K562 (cell line): ENCODE measurements around the gene RABEPK. TPM values are rescaled to one million over a fixed set of nuclear protein-coding genes. Genes with fewer than 3 reads are reported as not detected.
A peak's percentile ranks its signal among the peaks of the same experiment; 100 is the strongest.

Experiments used
- ATAC-seq: fragments of 200-7000 bp; cut with Tn5 transposase; 3 replicates; pipeline ENCODE4 v1.9.1; 2020; ENCODE audit warnings: moderate library complexity
- BruUV-seq: library from RNA; stranded (reverse); fragments of 400-500 nt; replicated peaks from 2 replicates; lab custom pipeline; 2021; lab: Mats Ljungman, UMichigan
- CTCF ChIA-PET: fragments of 300-600 bp; formaldehyde crosslinking; extraction: SDS; loops from one replicate; lab custom pipeline; 2021; ENCODE audit warnings: low intra/inter-chr PET ratio; lab: Yijun Ruan, JAX
- POLR2A ChIA-PET: fragments of 300-600, 350-650 bp; sonication (Branson Sonifier 250); formaldehyde crosslinking; extraction: SDS; loops from one replicate; lab custom pipeline; 2021; ENCODE audit warnings: antibody characterized with exemption, inconsistent platforms; lab: Yijun Ruan, JAX
- DNase-seq, 4 experiments: peaks; one replicate each; pipeline versions ENCODE4 v3.0.0 to v3.0.0-alpha.2; 2011 to 2018; ENCODE audit warnings: low spot score in 3 of 4, mixed read lengths in 3 of 4; ENCODE audit errors: extremely low read depth in 1 of 4
- FAIRE-seq: peaks from 2 replicates; lab custom pipeline; 2011; peaks lifted over from hg19 to GRCh38; lab: Jason Lieb, UNC
- H2AFZ ChIP-seq: 2 replicates; pipeline ENCODE4 v1.6.0; 2011; ENCODE audit warnings: low read depth, low read length, control low read depth, inconsistent platforms
- H3K27ac ChIP-seq: fragments of 200-600 bp; 3 replicates; pipeline ENCODE4 v1.8.0; 2011; ENCODE audit warnings: low read depth, mild to moderate bottlenecking, control low read depth, inconsistent platforms, low read length, moderate library complexity, mixed read lengths; ENCODE audit errors: extremely low read depth
- H3K27me3 ChIP-seq, 2 experiments: fragments of 300-600 bp in 1 of 2; 2 replicates in 1 of 2; 3 replicates in 1 of 2; pipeline versions ENCODE4 v1.6.0 to v1.8.0; 2011; ENCODE audit warnings: inconsistent platforms in 2 of 2, low read length in 2 of 2, mild to moderate bottlenecking in 1 of 2, mixed read lengths in 1 of 2, moderate library complexity in 1 of 2; ENCODE audit not compliant: control insufficient read depth in 2 of 2, insufficient read depth in 2 of 2
- H3K36me3 ChIP-seq: fragments of 300-600 bp; 3 replicates; pipeline ENCODE4 v1.8.0; 2011; ENCODE audit warnings: mild to moderate bottlenecking, low read length, inconsistent platforms; ENCODE audit not compliant: control insufficient read depth, insufficient read depth
- H3K4me1 ChIP-seq, 2 experiments: fragments of 200-600 bp in 1 of 2; replicated peaks in 1 of 2; 2 replicates in 1 of 2; 3 replicates in 1 of 2; pipeline versions ENCODE4 v1.5.1 to v1.8.0; 2011; ENCODE audit warnings: inconsistent platforms in 2 of 2, low read length in 2 of 2, mild to moderate bottlenecking in 1 of 2, mixed read lengths in 1 of 2, moderate library complexity in 1 of 2; ENCODE audit not compliant: control insufficient read depth in 2 of 2, insufficient read depth in 2 of 2
- H3K4me2 ChIP-seq: 2 replicates; pipeline ENCODE4 v1.6.1; 2011; ENCODE audit warnings: low read length, control low read depth, inconsistent platforms, mixed read lengths; ENCODE audit not compliant: insufficient read depth
- H3K4me3 ChIP-seq: fragments of 200-600 bp; sonication (generic), shearing (Covaris generic); 2 replicates; pipeline ENCODE4 v1.5.1; 2016; ENCODE audit warnings: control low read depth, inconsistent platforms
- H3K79me2 ChIP-seq: fragments of 200-600 bp; 3 replicates; pipeline ENCODE4 v1.8.0; 2011; ENCODE audit warnings: low read length, inconsistent platforms; ENCODE audit not compliant: control insufficient read depth, insufficient read depth
- H3K9ac ChIP-seq, 2 experiments: 2 replicates each; pipeline versions ENCODE4 v1.6.0 to v1.6.1; 2011; ENCODE audit warnings: low read depth in 2 of 2, low read length in 2 of 2, control low read depth in 1 of 2, inconsistent platforms in 1 of 2, mild to moderate bottlenecking in 1 of 2, mixed read lengths in 1 of 2; ENCODE audit not compliant: insufficient read depth in 1 of 2
- H3K9me1 ChIP-seq: one replicate; pipeline ENCODE4 v1.6.0; 2011; ENCODE audit warnings: inconsistent platforms, mild to moderate bottlenecking, low read length, moderate library complexity; ENCODE audit not compliant: control insufficient read depth, insufficient read depth
- H3K9me3 ChIP-seq: replicated peaks from 2 replicates; pipeline ENCODE4 v1.5.1; 2011; ENCODE audit warnings: low read depth, low read length, inconsistent platforms; ENCODE audit not compliant: control insufficient read depth, insufficient read depth
- H4K20me1 ChIP-seq: replicated peaks from 2 replicates; pipeline ENCODE4 v1.6.1; 2011; ENCODE audit warnings: low read length, inconsistent platforms, mixed read lengths; ENCODE audit not compliant: control insufficient read depth, insufficient read depth
- GATAD2A ChIP-seq: fragments of 450-650 bp; IDR thresholded peaks from 2 replicates; pipeline ENCODE4 v1.6.1; 2017
- LEF1 ChIP-seq: fragments of 450-650 bp; IDR thresholded peaks from 2 replicates; pipeline ENCODE4 v1.6.1; 2016; ENCODE audit warnings: mild to moderate bottlenecking
- MITF ChIP-seq: IDR thresholded peaks from 2 replicates; pipeline ENCODE4 v1.6.1; 2014; ENCODE audit warnings: antibody characterized with exemption
- REST ChIP-seq, 2 experiments: fragments of 450-650 bp; formaldehyde crosslinking in 1 of 2; IDR thresholded peaks; 2 replicates each; pipeline versions ENCODE4 v1.4.0 to v1.6.1; 2014 to 2020; ENCODE audit warnings: mild to moderate bottlenecking in 2 of 2, borderline replicate concordance in 1 of 2, low read depth in 1 of 2
- ZNF766 ChIP-seq: fragments of 200-800 bp; sonication (Bioruptor generic); conservative IDR thresholded peaks from 2 replicates; pipeline ENCODE4 v1.6.1; 2016; ENCODE audit warnings: missing genetic modification characterization, missing compliant biosample characterization
- in situ Hi-C: fragments of 300-500 bp; cut with MboI; formaldehyde crosslinking; loops from 4 replicates; pipeline ENCODE4 v1.15.0; 2018; ENCODE audit warnings: inconsistent platforms, mixed read lengths
- intact Hi-C: fragments of 100-400 bp; cut with micrococcal nuclease; formaldehyde crosslinking; loops from 2 replicates; pipeline ENCODE4 v1.14.2; 2022
- polyA plus RNA-seq, 8 experiments: library from polyadenylated mRNA; depleted of rRNA in 4 of 8; stranded (reverse) in 5 of 8; unstranded in 3 of 8; fragments of >200 nt; fragmentation: Nextera tagmentation in 2 of 8; fragmentation: Illumina TruSeq in 1 of 8; extraction: Ambion mirVana in 2 of 8; extraction: Trizol in 1 of 8; gene quantifications; 2 replicates each; pipeline versions ENCODE4 v1.2.1 to v1.2.3, GENCODE V29; 2011 to 2014; ENCODE audit warnings: inconsistent platforms in 1 of 8, missing spikeins in 1 of 8
- total RNA-seq, 7 experiments: library from RNA; depleted of rRNA in 6 of 7; stranded (reverse); fragments of >200 nt in 6 of 7; fragmentation: Illumina TruSeq in 2 of 7; extraction: Trizol in 2 of 7; gene quantifications; 2 replicates each; pipeline versions ENCODE4 v1.2.1 to v1.2.3, GENCODE V29; 2011 to 2021; ENCODE audit warnings: low replicate concordance in 1 of 7

The RABEPK gene
- total and polyA plus RNA-seq, 9 of the 15 experiments (the other 6 are each of a cell fraction or from before 2014, with no cell fraction given) = 38.3 to 113 (median 52.8) TPM

- TF ChIP-seq GATAD2A (no peak), LEF1 (peak; percentile 35; the same call in 1 of the 2 replicates), ZNF766 (CRISPR knock-in tag) (0 out of 2 replicates have a peak, but pooled peaks have one; percentile 24)
Measured at GRCh38 chr9:125258832-125259534, 58.6 kb downstream of the RABEPK start (continued).

- no peak for DNase-seq
- peak; percentile 33; the same call in 1 of the 2 replicates for TF ChIP-seq REST (IDR thresholded peaks at IDR 0.05; ENCODE audit: borderline replicate concordance)
- TF ChIP-seq REST (CRISPR knock-in tag; IDR thresholded peaks at IDR 0.05; ENCODE audit: low read depth) = no peak
- TF ChIP-seq MITF = no peak
- TF ChIP-seq, all 486 proteins: peak for 1
- H3K27me3 ChIP-seq = no peaks in the 10 kb centered on the region
- peaks cover 20% of the 10 kb centered on the region; the same call in 1 of the 3 replicates for H3K36me3 ChIP-seq
- peaks cover 18 to 21% of the 10 kb centered on the region in 2 experiments; a peak in 4 of 5 replicates for H3K4me1 ChIP-seq
- no peaks in the 10 kb centered on the region for H3K9me3 ChIP-seq
- ATAC-seq (no peak), FAIRE-seq (no peak)
- no peaks in the 10 kb centered on the region for H4K20me1 ChIP-seq
- H3K27ac ChIP-seq = no peak overlapping the region; the same call in 1 of the 3 replicates
- BruUV-seq = TSS peak; percentile 82
- peaks cover 43% of the 10 kb centered on the region for H3K79me2 ChIP-seq
- intact Hi-C loops = loop anchor here (5.0 kb wide), 1 partner anchor 77 kb away; no protein-coding TSS in a partner anchor
- ChIA-PET POLR2A (interaction anchor here (0.9 to 3.4 kb wide), 5 partner anchors 14 to 22 kb away, joined by 4 to 36 read pairs (median 5); partner anchors contain the start of gene HSPA5), CTCF (no interaction called here)
- peak overlapping the region; percentile 3; the same call in 1 of the 2 replicates for H2AFZ ChIP-seq
- H3K4me3 ChIP-seq = no peak overlapping the region
- H3K9me1 ChIP-seq = no peaks in the 10 kb centered on the region
- 0 out of 4 replicates have a peak overlapping the region, but pooled peaks of 1 of the 2 experiments have one; percentile 91 for H3K9ac ChIP-seq
- peak overlapping the region; percentile 99; the same call in 1 of the 2 replicates for H3K4me2 ChIP-seq
- in situ Hi-C loops = loop anchor here (25.0 kb wide), 1 partner anchor 1227 kb away; no protein-coding TSS in a partner anchor
Measured at GRCh38 chr9:125260561-125260960, 60.2 kb downstream of the RABEPK start.
